MG63 (cell line): ENCODE measurements around the gene OR1M1. TPM values are rescaled to one million over a fixed set of nuclear protein-coding genes. Genes with fewer than 3 reads are reported as not detected.

Experiments used
- DNase-seq: peaks from one replicate; pipeline ENCODE4 v3.0.0-alpha.2; 2020
- H3K27me3 ChIP-seq: fragments of 250-450 bp; sonication (Bioruptor Pico); 2 replicates; pipeline ENCODE4 v1.5.1; 2020; ENCODE audit warnings: mild to moderate bottlenecking, moderate library complexity
- H3K36me3 ChIP-seq: fragments of 250-450 bp; sonication (Bioruptor Pico); 2 replicates; pipeline ENCODE4 v1.5.1; 2020; ENCODE audit warnings: mild to moderate bottlenecking, moderate library complexity
- H3K4me3 ChIP-seq: fragments of 250-450 bp; sonication (Bioruptor Pico); 2 replicates; pipeline ENCODE4 v1.5.1; 2020; ENCODE audit warnings: mild to moderate bottlenecking, moderate library complexity
- H3K9me3 ChIP-seq: fragments of 250-450 bp; sonication (Bioruptor Pico); 2 replicates; pipeline ENCODE4 v1.5.1; 2020; ENCODE audit warnings: mild to moderate bottlenecking, moderate library complexity
- total RNA-seq: library from RNA; depleted of rRNA; stranded (reverse); fragments of >200 nt; shearing (Covaris generic); gene quantifications from 2 replicates; pipeline ENCODE4 v1.2.3, GENCODE V29; 2014; ENCODE audit warnings: low replicate concordance; rRNA removed

The OR1M1 gene
- total RNA-seq, 1 experiment from 2014 or later, result not detected

DNA sequence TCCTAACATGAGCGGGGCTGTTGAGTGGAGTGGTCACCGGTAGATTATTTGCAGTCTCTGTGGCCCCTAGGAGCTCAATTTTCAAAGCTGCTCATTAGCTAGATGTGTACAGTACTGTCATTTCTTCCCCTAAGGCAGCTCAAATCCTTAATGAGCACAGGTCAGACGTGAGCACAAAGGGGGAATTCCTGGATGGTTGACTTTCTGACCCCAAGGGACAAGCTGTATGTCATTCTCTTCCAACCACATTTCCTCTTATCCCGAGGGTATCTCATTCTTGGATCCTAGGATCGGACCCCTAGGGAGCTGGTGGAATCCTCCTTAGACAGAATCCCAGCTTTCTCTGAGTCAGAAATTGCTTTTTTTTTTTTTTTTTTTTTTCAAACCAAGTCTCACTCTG, 45.6 kb downstream of the OR1M1 start:
- H3K9me3 ChIP-seq, result no peaks in the 10 kb centered on the region
- no peak for DNase-seq
- H3K4me3 ChIP-seq, result no peak overlapping the region
- H3K27me3 ChIP-seq, result no peaks in the 10 kb centered on the region
- H3K36me3 ChIP-seq, result no peaks in the 10 kb centered on the region

- H3K9me3 ChIP-seq, result peaks cover 36% of the 10 kb centered on the region
- H3K4me3 ChIP-seq, result peak overlapping the region; percentile 95
- H3K27me3 ChIP-seq, result no peaks in the 10 kb centered on the region
- peaks cover 41% of the 10 kb centered on the region for H3K36me3 ChIP-seq
- DNase-seq, result no peak
Measured at GRCh38 chr19:9139609-9140158, 52.8 kb downstream of the OR1M1 start.

DNA sequence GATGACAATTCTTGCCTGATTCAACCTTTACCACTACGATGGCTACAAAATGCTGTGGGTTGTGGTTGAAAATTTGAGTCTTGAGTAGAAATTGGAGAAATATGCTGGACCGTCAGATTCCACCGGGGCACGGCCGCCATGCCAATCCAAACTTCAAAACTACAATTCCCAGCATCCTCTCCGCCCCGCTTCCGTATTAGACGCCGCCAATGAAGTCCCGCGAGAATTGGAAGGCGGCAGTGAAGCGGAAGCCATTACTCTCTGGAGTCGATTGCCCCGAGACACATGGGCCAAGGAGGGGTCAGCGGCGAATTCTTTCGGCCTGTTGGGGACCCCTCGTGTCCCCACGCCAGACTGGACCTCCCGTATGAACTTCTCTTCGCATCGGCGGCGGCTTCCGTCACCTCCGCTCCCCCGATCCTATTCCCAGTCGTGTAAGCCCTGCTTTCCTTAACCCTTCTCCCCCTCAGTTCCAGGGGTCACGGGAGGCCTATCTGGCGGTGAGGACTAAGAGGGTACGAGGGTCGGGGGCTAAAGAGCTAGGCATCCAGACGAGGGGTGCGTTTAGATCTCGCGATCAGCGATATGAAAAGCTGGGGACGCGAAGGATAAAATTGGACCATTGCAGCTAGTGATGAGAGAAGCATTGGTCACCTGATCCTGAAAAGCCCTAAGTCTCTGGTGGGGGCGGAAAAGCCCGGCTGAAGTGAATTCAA, 53.5 kb downstream of the OR1M1 start, which contains the start of gene ZNF317:
Gene ZNF317, plus strand, starts transcription at position 239 of the 716 bp plus-strand sequence. CDS start 15,620 bp downstream, outside the sequence.
- Histone ChIP-seq H3K4me3 (peak within 1 kb of the TSS; percentile 95), H3K27me3 (no peaks in the 10 kb centered on the region)
- DNase-seq, result peak; percentile 96

GRCh38 chr19:9144920-9145319, 58.1 kb downstream of the OR1M1 start:
- no peak for DNase-seq

More for the DNA sequence above, 53.5 kb downstream of the OR1M1 start, which contains the start of gene ZNF317:
- peaks cover 48% of the 10 kb centered on the region for H3K36me3 ChIP-seq
- H3K9me3 ChIP-seq, result peaks cover 42% of the 10 kb centered on the region

More at GRCh38 chr19:9144920-9145319, 58.1 kb downstream of the OR1M1 start:
- Histone ChIP-seq H3K27me3 (no peaks in the 10 kb centered on the region), H3K9me3 (peaks cover 84% of the 10 kb centered on the region), H3K36me3 (peaks cover 87% of the 10 kb centered on the region), H3K4me3 (no peak overlapping the region)

Other genes with a start within 250 kb of the OR1M1 start
- gene MUC16, start 76.7 kb upstream of the OR1M1 start, total RNA-seq, result not detected in 2 replicates
- gene OR7G2, start 20.4 kb downstream of the OR1M1 start, total RNA-seq, result not detected in 2 replicates
- not detected in 2 replicates for gene OR7G1, start 28.7 kb downstream of the OR1M1 start, total RNA-seq
- gene OR7G3, start 39.9 kb downstream of the OR1M1 start, total RNA-seq, result not detected in 2 replicates
- 19.9 and 24.5 TPM in 2 replicates for gene ZNF317, start 53.3 kb downstream of the OR1M1 start, total RNA-seq
- gene OR7D2, start 91.9 kb downstream of the OR1M1 start, total RNA-seq, result not detected in 2 replicates
- gene OR7D4, start 132.5 kb downstream of the OR1M1 start, total RNA-seq, result not detected in 2 replicates
- gene OR7E24, start 163.9 kb downstream of the OR1M1 start, total RNA-seq, result not detected in 2 replicates
- 4.3 and 4.4 TPM in 2 replicates for gene ZNF699, start 222.8 kb downstream of the OR1M1 start, total RNA-seq
- 17.7 and 20.0 TPM in 2 replicates for gene ZNF559, start 237.1 kb downstream of the OR1M1 start, total RNA-seq